GM21390 (cell line): Measurements from ENCODE around the gene ADSL.

Experiments used
- ATAC-seq: cut with Tn5 transposase; IDR thresholded peaks from one replicate; pipeline ENCODE4 v1.9.1; 2021; ENCODE audit not compliant: unreplicated experiment

Gene ADSL

GRCh38 chr22:40434106-40434505 is 87.8 kb downstream of the ADSL start:
- ATAC-seq = no peak

- no peak for ATAC-seq
Measured at GRCh38 chr22:40434745-40435144, 88.4 kb downstream of the ADSL start.

DNA sequence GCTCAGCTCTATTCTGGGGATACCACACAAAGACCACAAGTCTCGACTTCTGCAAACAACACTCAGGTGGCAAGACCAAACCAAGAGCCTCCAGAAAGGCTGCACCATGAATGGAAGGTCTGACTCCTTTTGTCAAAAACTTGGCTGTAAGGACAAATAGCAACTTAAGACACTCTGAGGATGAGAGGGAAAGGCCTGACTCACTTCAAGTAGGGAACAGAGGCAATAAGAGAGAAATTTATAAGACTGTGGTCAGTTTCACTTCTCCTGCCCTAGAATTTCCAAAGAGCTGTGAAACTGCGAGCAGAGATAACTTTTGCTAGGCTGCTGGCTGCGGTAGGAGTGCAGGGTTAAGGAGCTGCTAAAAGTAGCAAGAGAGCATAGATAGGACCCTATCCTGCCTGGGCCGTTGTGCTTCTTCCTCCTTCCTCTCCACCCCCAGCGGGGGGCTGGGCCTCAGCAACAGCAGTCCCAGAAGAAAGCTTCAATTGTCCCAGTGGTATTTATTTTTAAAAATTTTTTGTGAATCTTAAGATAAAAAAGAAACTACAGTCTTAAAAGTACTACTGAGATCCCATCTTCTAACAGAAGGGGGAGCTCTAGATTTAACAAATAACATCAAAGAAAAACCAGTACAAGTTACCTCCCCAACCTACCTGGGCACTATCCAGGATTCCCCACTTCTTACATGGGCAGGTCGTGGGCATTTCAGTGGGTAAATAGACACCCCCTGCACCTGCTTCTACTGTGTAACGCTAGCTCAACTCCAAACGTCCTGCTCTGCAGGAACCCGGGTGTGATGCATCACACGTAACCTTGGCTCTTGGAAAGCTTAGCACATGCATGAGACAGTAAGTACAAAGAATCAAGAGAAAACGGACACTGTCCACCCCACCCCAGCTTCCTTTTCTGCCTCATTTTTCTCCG is 90.5 kb downstream of the ADSL start:
- ATAC-seq = peak; percentile 60
